ENCODE results near the gene CLEC7A.

Gene CLEC7A

DNA sequence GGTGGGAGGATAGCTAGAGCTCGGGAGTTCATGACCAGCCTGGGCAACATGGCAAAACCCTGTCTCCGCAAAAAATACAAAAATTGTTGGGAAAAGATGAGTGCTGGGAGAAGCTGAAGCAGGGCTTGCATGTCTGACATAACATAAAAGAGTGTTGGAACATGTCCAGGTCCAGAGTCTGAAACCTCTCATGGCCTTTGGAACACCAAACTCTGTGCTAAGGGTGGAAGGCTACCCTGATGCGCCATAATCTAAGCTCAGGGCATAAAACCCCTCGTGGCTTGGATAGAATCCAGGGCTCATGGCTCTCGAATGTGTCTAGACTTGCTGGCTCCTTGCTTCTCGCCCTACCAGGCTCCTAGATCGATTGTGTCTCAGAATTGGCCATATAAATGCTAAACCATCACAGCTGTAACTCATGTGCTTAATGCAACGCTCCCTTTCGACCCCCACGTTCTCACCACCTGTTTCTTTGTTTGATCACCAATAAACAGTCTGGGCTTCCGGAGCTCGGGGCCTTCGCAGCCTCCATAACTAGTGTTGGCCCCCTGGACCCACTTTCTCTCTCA lies 6.7 kb upstream of the CLEC7A start:
- DNase-seq: no peak

DNA sequence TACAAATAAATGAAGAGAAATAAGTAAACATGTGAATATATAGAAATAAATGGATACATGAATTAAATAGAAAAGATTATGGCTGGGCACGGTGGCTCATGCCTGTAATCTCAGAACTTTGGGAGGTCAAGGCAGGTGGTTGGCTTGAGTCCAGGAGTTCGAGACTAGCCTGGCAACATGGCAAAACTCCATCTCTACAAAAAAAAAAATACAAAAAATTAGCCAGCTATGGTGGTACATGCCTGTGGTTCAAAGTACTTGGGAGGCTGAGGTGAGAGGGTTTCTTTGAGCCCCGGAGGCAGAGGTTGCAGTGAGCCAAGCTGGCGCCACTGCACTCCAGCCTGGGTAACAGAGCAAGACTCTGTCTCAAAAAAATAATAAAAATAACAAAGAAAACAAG lies 5.1 kb upstream of the CLEC7A start:
- DNase-seq: no peak

DNA sequence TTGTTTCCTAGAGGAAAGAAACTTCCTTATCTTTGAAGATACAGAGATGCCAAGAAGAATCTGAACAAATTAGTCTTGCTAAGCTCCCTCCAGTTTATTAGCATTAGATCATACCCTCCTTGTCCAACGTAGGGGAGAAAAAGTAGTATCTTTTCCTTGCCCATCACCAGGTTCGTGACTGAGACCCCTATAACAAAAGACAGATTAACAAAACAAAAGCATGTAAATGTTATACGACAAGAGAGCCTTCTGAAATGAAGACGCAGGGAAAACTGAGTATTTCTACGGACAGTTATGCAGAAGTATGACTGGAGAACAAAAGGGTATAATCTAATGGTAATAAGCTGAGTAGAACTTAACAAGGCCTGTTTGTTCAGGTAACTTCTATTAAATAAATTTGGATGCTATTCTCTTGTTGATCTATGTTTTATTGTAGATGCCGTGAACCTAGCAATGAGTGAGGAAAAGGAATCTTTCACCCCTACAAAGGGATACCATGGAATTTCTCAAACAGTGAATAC lies 2.9 kb upstream of the CLEC7A start:
- no peak for DNase-seq

DNA sequence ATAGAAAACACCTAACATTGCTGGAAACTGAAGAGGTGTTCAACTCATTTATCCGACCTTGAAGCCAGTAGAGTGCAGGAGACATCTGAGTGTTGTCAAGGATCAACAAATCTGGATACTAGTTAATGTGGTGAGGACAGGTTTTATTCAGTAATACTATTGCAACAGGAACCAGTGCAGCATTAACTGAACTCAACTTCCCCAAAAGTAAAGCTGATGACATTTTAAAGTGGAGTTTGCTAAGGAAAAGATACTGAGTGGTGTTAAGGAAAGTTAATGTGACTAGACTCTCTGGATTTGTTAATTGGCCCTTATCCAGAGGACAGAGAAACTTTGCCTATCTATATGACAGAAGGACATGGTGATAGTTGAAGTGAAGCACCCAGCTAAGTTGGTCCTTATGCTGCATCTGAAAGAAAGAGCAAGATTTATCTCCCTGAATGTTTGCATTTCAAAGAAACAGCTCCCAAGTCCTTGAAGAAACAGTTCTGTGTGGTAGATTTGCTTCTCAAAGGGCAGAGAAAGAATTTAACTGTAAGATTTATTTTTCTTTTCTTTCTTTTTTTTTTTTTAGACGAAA lies 1.2 kb upstream of the CLEC7A start:
- DNase-seq: no peak

DNA sequence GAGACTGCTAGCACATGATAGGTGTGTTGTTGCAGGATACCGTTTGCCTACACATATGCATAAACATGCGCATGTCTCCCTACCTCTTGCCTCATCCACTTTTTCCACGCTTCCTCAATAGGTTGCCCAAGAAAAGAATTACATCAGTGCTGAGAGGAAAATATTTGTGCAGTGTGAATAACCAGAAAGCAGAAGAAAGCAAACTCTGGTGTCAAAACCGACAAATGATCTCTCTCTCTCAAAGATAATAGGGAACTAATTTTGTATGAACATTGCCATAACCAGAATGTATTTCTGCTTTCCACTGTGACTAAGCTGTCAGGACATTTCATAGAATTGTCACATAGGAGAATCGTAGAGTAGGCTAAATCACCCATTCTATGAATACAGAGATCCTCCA lies 1.3 kb downstream of the CLEC7A start:
- no peak for DNase-seq

DNA sequence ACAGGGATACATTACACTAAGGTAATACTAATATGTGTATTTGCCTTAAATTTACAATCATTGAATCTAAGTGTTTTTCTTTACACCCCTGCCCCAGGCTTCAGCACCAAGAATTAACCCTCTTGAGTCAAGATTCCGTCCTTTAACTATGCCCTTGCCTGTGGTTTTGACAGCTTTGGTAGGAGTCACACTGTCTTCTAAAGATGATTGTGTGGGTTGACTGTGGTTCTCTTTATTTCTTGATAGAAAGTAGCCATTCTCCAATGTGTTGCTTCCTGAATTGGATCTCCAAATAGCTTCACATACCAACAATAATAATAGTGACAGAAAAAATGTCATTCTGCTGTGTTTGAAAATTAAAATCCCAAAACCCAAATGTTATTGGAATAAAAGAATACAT lies 3.6 kb downstream of the CLEC7A start:
- DNase-seq: no peak

DNA sequence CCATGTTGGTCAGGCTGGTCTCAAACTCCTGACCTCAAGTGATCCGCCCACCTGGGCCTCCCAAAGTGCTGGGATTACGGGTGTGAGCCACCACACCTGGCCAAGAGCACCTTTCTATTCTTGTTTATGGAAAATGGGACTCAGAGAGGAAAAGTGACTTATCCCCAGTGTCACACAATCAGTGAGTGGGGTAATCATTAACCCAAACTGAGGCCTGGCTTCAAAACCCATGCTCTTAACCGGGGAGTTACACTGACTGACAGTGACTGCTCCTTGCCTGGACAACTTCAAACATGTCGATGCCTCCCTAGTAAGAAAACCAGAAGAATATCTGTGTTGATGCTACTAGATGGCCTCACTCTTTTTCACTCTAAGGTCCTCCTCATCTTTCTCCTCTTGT lies 7.3 kb downstream of the CLEC7A start:
- DNase-seq: no peak

DNA sequence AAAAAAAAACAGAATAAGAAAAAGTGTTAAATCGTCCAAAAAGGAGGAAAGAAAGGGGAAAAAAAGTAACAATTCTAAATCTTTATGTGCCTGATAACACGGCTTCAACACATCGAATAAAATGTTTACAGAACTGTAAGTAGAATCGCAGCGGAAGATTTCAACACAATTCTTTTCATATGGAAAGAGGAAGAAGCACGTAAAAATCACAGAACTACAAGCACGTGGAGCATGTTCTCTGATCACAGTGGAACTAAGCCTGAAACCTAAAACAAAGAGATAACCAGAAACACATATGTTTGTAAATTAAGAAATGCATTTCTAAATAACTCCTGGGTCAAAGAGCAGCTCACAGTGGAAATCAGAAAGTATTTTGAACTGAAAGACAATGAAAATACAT lies 8.7 kb downstream of the CLEC7A start:
- no peak for DNase-seq

DNA sequence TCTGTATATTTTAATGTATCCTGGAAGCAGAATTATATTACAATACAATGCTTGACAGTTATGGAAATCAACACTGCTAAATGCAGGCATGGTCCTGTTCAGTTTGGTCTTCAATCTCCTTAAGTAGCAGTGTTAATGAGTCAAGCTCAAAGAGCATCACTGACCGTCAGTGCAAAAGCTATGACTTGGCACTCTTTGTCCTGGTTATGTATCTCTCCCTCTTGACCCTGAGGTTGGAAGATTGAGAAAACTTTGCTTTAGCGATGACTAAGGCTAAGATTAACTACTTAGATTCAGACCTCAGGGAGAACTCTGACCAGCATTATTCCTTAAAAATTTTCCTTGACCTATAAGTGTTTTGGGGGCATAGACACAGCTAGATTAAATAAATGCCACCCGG lies 10.9 kb downstream of the CLEC7A start:
- no peak for DNase-seq

DNA sequence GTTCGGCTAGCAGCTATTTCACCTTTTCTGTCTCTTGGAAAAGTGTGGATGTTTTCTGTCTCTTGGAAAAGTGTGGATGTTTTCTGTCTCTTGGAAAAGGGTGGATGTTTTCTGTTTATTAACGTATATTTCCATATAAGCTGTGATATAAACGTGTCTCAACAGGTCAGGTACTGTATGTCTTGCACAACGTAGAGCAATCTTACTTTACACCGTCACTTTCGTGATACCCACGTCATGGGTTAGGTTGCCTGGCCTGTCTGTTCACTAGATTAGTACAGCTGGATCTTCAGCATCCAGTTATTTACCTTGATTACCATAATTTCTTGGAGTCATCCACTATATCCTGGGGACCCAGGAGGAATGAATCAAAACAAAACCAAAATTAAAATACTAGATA lies 14.1 kb downstream of the CLEC7A start:
- DNase-seq: no peak

DNA sequence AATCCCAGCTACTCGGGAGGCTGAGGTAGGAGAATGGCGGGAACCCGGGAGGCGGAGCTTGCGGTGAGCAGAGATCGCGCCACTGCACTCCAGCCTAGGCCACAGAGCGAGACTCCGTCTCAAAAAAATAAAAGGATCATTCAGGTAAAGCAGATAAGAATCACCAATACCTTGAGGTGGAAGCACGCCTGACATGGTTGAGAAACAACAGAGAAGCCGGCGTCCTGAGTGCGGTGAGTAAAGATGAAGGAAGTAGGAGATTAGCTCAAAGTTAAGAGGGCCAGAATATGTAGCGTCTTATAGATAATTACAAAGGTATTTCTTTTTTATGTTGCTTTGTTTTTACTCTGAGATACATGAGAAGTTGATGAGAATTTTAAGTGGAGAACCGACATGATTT lies 14.7 kb downstream of the CLEC7A start:
- DNase-seq: no peak

DNA sequence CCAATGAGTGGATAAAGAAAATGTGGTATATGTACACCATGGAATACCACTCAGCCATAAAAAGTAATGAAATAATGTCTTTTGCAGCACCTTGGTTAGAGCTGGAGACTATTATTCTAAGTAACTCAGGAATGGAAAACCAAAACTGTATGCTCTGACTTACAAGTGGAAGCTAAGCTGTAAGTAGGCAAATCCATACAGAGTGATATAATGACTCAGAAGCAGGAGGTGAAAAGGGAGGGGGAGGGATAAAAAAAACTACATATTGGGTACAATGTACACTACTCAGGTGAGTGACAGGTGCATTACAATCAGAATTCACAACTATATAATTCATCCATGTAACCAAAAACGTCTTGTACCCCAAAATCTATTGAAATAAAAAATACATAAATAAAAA lies 16.1 kb downstream of the CLEC7A start:
- DNase-seq: no peak

DNA sequence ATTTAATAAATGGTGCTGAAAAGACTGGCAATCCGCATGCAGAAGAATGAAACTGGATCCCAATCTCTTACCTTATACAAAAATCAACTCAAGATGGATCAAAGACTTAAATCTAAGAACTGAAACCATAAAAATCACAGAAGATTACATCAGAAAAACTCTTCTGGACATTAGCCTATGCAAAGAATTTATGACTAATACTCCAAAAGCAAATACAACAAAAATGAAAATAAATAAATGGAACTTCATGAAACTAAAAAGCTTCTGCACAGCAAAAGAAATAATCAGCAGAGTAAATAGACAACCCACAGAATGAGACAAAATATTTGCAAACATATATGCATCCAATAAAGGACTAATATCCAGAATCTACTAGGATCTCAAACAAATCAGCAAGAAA lies 16.9 kb downstream of the CLEC7A start:
- no peak for DNase-seq

DNA sequence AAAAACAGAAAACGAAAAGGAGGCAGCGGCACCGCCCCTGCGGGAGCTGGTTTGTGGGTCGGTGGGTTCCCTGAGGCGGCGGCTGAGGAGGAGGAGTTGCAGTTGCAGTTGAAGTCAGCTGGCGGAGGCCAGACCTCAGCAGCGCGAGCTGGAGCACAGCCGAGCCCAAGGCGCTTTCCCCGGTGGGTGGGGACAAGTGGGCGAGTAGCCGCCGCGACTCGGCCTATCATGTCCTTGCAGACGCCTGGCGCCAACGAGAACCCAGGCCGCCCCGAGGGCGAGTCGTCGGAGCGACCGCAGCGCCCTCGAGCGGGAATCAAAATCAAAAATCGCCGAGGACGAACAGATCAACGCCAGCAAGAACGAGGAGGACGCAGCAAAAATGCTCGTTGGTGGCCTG lies 18.5 kb downstream of the CLEC7A start:
- no peak for DNase-seq

DNA sequence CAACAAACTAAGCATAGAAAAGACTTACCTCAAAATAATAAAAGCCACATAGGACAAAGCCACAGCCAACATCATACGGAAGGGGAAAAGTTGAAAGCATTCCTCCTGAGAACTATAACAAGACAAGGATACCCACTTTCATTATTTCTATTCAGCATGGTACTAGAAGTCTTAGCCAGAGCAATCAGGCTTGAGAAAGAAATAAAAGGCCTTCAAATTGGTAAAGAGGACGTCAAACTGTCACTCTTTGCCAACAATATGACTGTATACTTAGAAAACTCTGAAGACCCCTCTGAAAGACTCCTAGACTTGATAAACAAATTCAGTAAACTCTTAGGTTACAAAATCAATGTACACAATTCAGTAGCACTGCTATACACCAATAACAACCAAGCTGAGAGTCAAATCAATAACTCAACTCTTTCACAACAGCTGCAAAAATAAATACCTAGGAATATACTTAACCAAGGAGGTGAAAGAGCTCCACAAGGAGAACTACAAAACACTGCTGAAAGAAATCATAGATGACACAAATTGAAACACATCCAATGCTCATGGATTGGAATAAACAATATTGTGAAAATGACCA lies 19.6 kb downstream of the CLEC7A start:
- DNase-seq: no peak

DNA sequence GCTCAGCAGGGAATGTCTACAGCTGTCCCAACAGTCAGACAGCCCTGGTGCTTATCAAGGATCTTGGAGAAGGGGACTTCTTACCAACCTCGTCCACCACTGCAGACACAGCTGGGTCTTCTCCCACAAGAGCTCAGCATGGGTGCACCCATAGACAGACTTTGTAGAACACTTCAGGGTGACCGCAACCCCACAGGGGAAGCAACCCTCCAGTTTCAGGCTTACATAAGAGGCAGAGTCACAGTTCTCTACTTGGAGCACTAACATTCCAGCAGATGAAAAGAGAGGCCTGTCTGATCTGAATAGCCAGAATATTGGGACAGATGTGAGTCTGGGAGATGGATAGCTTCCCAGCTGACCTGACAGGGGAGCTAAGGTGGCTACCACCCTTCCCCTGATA lies 27.7 kb downstream of the CLEC7A start:
- DNase-seq: no peak

DNA sequence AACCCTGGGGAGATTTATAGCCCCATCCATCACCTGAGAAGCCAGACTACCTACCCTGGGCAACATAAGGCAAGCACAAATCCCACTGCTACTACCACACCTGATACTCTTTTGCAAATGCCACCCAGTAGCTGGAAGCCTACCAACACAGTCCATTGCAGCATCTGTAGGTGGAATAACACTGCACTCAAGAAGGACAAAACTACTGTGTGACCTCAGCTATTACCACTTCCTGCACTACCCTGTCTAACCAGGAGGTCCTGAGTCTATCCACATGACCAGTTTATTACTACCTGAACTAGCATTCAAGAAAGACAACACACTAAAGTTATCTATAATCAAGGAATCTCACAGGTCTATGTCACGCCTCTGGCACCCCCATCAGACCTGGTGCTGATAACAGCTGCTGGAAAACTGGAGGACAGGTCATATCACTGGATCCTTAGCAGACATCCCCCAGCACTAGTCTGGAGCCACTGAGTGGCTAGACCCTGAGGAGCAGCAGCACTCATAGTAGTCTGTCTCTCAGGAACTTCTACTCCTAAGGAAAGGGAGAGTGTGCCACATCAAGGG lies 28.3 kb downstream of the CLEC7A start:
- DNase-seq: no peak

DNA sequence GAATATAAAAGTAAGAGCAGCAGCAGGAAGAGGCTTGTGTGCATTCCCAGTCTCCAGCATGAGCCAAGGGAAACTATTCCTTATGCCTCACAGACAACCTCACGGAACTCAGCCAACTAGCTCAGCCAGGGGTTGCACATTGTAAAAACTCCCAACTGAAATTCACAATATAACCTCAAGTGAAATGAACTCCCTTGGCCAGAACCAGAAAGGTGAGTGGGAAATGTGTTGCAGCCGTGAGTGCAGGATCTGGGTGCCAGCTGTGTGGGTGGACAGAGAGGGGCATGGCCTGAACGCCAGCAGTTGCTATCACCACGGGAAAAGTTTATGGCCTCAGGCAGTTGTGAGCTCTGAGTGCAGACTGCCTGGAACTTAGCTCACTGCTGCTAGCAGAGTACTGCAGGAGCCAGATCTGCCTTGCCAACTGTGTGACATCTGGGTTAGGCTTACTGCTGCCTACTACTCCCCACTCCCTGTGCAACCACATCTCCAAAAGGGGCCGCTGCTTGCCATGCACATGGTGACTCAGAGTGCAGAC lies 28.9 kb downstream of the CLEC7A start:
- DNase-seq: no peak

DNA sequence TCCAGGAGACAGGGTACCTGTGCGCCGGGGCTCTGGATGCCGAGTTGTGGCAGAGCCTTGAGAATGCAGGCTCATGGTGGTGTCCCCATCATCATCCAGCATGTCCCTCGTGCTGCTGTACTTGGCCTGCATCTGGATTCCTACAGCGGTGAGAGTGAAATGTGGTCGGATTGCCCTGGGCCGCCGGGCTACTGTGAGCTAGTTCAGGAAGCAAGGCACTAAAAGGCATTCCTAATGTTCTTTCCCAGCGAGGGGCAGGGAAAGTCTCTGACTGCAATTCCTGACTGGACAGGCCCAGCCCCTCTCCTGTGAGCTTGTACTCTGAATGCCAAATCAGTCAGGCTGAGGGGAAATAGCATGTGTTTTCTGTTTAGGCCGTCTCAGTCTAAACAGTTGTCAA lies 31.2 kb downstream of the CLEC7A start, which contains the start of gene CLEC1A:
Gene CLEC1A (minus strand): TSS at position 195 of the 400 bp plus-strand sequence. CDS start 63 bp downstream, at position 132.
- no peak for DNase-seq

DNA sequence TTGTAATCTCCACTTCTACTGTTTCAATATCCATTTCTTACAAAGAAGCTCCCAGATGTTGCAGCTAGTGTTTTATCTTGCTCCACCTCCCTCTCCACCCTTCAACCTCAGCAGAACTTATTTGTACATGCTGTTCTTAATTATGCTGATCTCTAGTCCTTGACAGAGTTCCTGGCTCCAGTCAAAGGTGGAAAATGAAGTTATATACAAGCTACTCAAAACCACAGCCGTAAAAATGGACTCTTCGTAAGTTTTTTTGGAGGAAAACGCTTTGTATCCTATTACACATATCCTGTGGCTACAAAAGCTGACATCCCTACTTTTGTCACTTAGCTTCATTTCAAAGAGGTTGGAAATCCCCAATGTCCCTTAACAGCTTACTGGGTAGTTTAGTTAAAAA lies 32.5 kb downstream of the CLEC7A start:
- DNase-seq: no peak

DNA sequence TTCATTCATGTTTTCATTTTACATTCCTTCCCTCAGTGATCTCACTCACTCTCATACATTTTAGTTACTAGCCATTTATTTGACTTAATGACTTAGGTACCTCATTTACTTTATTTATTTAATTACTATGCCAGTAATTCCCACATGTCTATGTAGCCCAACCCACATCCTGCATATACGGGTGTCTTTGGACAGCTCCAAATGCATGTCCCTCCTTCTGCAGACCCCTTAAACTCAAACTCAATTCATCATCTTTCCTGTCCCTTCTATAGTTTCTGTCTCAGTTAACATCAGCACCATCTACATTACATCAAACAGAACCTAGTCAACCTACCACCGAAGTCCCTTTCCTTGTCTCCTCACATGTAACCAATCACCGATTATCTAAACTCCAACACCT lies 34.0 kb downstream of the CLEC7A start:
- DNase-seq: no peak

DNA sequence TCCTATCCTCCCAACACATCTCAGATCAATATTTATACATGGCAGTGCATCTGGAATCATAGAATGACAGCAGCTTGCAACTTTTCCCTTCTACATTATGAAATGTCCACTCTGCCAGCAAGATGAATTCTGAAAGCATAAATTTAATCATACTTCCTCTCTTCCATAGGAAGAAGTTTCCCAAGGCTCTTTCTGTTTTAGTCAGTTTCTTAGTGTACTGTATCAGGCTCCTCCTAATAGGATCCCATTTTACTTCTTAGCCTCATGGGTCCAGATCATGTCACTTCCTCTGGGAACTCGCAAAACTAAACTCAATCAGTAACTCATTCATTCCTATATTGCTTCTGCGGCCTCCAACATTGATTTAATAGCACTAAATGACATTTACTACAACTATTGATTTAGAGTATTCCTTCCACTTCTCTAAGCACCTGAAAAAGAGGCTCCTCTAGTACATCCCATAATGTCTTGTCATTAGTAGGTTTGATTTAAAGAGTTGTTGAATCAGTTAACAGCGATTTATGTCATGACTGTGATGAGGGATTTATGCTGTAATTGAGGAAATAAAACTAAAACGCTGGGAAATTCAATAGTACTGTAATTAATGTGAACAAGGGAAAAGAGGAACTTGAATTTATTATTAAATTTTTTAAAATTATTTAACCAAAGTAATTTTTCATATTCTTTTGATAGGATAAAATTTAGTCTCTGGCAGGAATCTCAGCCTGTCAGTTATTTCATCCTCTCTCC lies 35.2 kb downstream of the CLEC7A start:
- no peak for DNase-seq
